ENCODE results near the gene RAB27A. TPM values are rescaled to one million over a fixed set of nuclear protein-coding genes. Genes with fewer than 3 reads are reported as not detected.

The RAB27A gene
- total and polyA plus RNA-seq, 2 of the 13 experiments (the other 11 are each of a cell fraction or from before 2014, with no cell fraction given), result 3.4 to 8.1 TPM

DNA sequence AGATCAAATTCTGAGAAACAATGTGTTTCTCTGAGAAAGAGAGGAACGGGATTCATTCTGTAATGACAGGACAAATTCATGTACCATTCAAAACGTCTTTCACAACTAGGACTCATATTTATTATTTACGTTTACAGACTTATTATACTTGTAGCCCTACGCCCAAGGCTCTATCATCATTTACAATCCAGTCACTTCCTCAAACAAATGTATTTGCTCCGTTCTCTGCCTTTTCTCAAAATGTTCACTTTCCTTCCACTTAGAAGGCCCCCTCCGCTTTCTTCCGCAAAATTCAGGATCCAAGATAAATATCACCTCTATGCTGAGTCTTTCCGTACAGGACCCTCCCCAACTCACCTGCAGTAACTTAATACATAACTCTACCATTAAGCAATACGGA is 93.6 kb downstream of the RAB27A start:
- BruUV-seq (replicated peaks), result no TSS peak
- peak overlapping the region; percentile 83 for H3K4me2 ChIP-seq (ENCODE audit: low read depth, low read length)
- no peaks in the 10 kb centered on the region for H3K9me3 ChIP-seq (ENCODE audit: low read length)
- H3K79me2 ChIP-seq (ENCODE audit: insufficient read depth, low read length), result peaks cover 58% of the 10 kb centered on the region
- POLR2A ChIA-PET, result interaction anchor here (1.3 to 1.6 kb wide), 2 partner anchors 12 to 32 kb away, joined by 3 to 4 read pairs; no protein-coding TSS in a partner anchor
- peak overlapping the region; percentile 66 to 91 (median 85) for H3K4me3 ChIP-seq (replicated peaks in 1 of 3; ENCODE audit: insufficient read depth in 1 of 3, low read depth in 2 of 3, low read length in 3 of 3)
- H3K4me1 ChIP-seq (ENCODE audit: insufficient read depth, low read length), result peaks cover 36% of the 10 kb centered on the region
- H3K9ac ChIP-seq (ENCODE audit: insufficient read depth, low read depth, low read length), result peak overlapping the region; percentile 97
- DNase-seq (ENCODE audit: low spot score) (no peak), FAIRE-seq (no peak), ATAC-seq (no peak)
- TF ChIP-seq ELF4 (CRISPR knock-in tag; IDR thresholded peaks at IDR 0.05; ENCODE audit: borderline replicate concordance) (0 out of 2 replicates have a peak, but pooled peaks have one; percentile 8), CCAR2 (optimal IDR thresholded peaks at IDR 0.05; ENCODE audit: low read depth, low read length) (no peak), GTF2F1 (IDR thresholded peaks at IDR 0.05; ENCODE audit: low read length) (no peak), HOXA5 (CRISPR knock-in tag; IDR thresholded peaks at IDR 0.05) (0 out of 2 replicates have a peak, but pooled peaks have one; percentile 7)
- in situ Hi-C loops (cut with HindIII; ENCODE audit: extremely low pct_ligation_motif_present, low pct_unique_long_range_greater_than_20kb) (no loop called here), intact Hi-C loops (cut with micrococcal nuclease; ENCODE audit: unreplicated experiment) (loop anchor here (2.0 kb wide), 1 partner anchor 21 kb away; no protein-coding TSS in a partner anchor)
- H2AFZ ChIP-seq (ENCODE audit: low read length), result no peak overlapping the region
- peaks cover 33% of the 10 kb centered on the region for H4K20me1 ChIP-seq (ENCODE audit: insufficient read depth, low read length)
- CTCF ChIA-PET (ENCODE audit: low intra/inter-chr PET ratio, low total read pairs), result no interaction called here
- 0% methylated on average over 9 of the region's 9 CpGs for WGBS (ENCODE audit: low lambda C conversion rate)
- H3K27me3 ChIP-seq (ENCODE audit: control insufficient read depth in 1 of 2, insufficient read depth in 2 of 2, low read length in 2 of 2), result no peaks in the 10 kb centered on the region; a peak in 1 of 5 replicates
- H3K27ac ChIP-seq (ENCODE audit: extremely low read length, insufficient read depth, low read length), result peak overlapping the region; percentile 89
- peaks cover 3 to 12% of the 10 kb centered on the region in 2 experiments; a peak in 4 of 5 replicates for H3K36me3 ChIP-seq (replicated peaks in 1 of 2; ENCODE audit: control insufficient read depth in 1 of 2, insufficient read depth in 2 of 2, low read length in 2 of 2)

DNA sequence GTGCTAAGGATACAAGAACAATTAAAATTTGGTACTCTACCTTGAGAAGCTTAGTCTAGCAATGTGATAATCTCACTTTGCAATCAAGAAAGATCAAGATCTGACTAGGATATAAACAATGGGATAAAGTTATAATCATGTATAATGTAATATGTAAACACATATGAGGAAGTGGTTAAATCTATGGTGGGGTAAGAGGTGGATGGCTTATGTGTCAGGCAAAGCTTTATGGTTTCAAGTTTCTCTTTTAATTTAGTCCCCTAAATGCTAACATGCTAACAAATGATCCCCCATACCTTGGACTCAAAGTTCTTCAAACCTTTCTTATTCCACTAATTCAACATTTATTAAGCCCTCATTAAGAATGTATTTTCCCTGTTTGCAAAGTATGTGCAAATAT is 95.4 kb downstream of the RAB27A start:
- no peaks in the 10 kb centered on the region for H3K9me3 ChIP-seq (ENCODE audit: low read length)
- H3K9ac ChIP-seq (ENCODE audit: insufficient read depth, low read depth, low read length), result peak overlapping the region; percentile 97
- FAIRE-seq (no peak), DNase-seq (ENCODE audit: low spot score) (no peak), ATAC-seq (no peak)
- peaks cover 36% of the 10 kb centered on the region for H3K4me1 ChIP-seq (ENCODE audit: insufficient read depth, low read length)
- CTCF ChIA-PET (ENCODE audit: low intra/inter-chr PET ratio, low total read pairs), result no interaction called here
- H3K27me3 ChIP-seq (ENCODE audit: control insufficient read depth in 1 of 2, insufficient read depth in 2 of 2, low read length in 2 of 2), result no peaks in the 10 kb centered on the region; a peak in 1 of 5 replicates
- peaks cover 4 to 22% of the 10 kb centered on the region in 2 experiments; a peak in 4 of 5 replicates for H3K36me3 ChIP-seq (replicated peaks in 1 of 2; ENCODE audit: control insufficient read depth in 1 of 2, insufficient read depth in 2 of 2, low read length in 2 of 2)
- peak overlapping the region; percentile 18 to 91 (median 85); a peak in 4 of 6 replicates for H3K4me3 ChIP-seq (replicated peaks in 1 of 3; ENCODE audit: insufficient read depth in 1 of 3, low read depth in 2 of 3, low read length in 3 of 3)
- intact Hi-C loops (cut with micrococcal nuclease; ENCODE audit: unreplicated experiment) (no loop called here), in situ Hi-C loops (cut with HindIII; ENCODE audit: extremely low pct_ligation_motif_present, low pct_unique_long_range_greater_than_20kb) (no loop called here)
- no TSS peak for BruUV-seq (replicated peaks)
- no peak overlapping the region for H3K27ac ChIP-seq (ENCODE audit: extremely low read length, insufficient read depth, low read length)
- peak overlapping the region; percentile 83 for H3K4me2 ChIP-seq (ENCODE audit: low read depth, low read length)
- peaks cover 70% of the 10 kb centered on the region for H3K79me2 ChIP-seq (ENCODE audit: insufficient read depth, low read length)
- H4K20me1 ChIP-seq (ENCODE audit: insufficient read depth, low read length), result peaks cover 33% of the 10 kb centered on the region
- no peak overlapping the region for H2AFZ ChIP-seq (ENCODE audit: low read length)
- POLR2A ChIA-PET, result no interaction called here
- no peak for TF ChIP-seq MIER3 (CRISPR knock-in tag; IDR thresholded peaks at IDR 0.05; ENCODE audit: borderline replicate concordance)
